Aorta (tissue), 5 donors: ENCODE data around the gene CENPC. TPM values are rescaled to one million over a fixed set of nuclear protein-coding genes. Genes with fewer than 3 reads are reported as not detected.
"Not testable (repeated sequence)": the region's sequence is repeated elsewhere in the genome, so short reads cannot be mapped to it uniquely, and the experiment has no call there.

ENCODE experiments used
- ATAC-seq: fragments of 200-7000 bp; cut with Tn5 transposase; one replicate; pipeline ENCODE4 v1.9.1; 2022; ENCODE audit warnings: moderate library complexity; ENCODE audit not compliant: low FRiP score
- DNase-seq, 2 donors: peaks; one replicate each; pipeline ENCODE4 v3.0.0-alpha.2; 2020
- H3K27ac ChIP-seq, 2 donors: one replicate each; pipeline ENCODE4 v1.5.1; 2013; ENCODE audit warnings: low read length in 2 of 2, mild to moderate bottlenecking in 2 of 2, moderate library complexity in 2 of 2, control low read depth in 1 of 2, inconsistent platforms in 1 of 2, low read depth in 1 of 2
- H3K27me3 ChIP-seq, 2 donors: one replicate each; pipeline ENCODE4 v1.6.1; 2013; ENCODE audit warnings: control low read depth in 1 of 2, low read length in 1 of 2, mild to moderate bottlenecking in 1 of 2, moderate library complexity in 1 of 2; ENCODE audit not compliant: insufficient read depth in 2 of 2, control insufficient read depth in 1 of 2
- H3K36me3 ChIP-seq, 2 donors: one replicate each; pipeline ENCODE4 v1.6.1; 2013; ENCODE audit warnings: control low read depth in 1 of 2, low read length in 1 of 2, mild to moderate bottlenecking in 1 of 2; ENCODE audit not compliant: insufficient read depth in 2 of 2, control insufficient read depth in 1 of 2
- H3K4me1 ChIP-seq, 2 donors: one replicate each; pipeline ENCODE4 v1.6.1; 2013; ENCODE audit warnings: low read length in 2 of 2, control low read depth in 1 of 2, mild to moderate bottlenecking in 1 of 2, moderate library complexity in 1 of 2; ENCODE audit not compliant: insufficient read depth in 2 of 2, control insufficient read depth in 1 of 2
- H3K4me3 ChIP-seq, 2 donors: one replicate each; pipeline ENCODE4 v1.5.1; 2013; ENCODE audit warnings: low read length in 2 of 2, control low read depth in 1 of 2, mild to moderate bottlenecking in 1 of 2
- H3K9me3 ChIP-seq: one replicate; pipeline ENCODE4 v1.6.1; 2013; ENCODE audit warnings: mild to moderate bottlenecking, low read length; ENCODE audit not compliant: control insufficient read depth
- WGBS, 2 donors: extraction: QIAGEN DNeasy Blood & Tissue Kit; methylation state at CpG; one replicate each; pipeline ENCODE4 v1.1.7; 2013; 5-methylcytosine and 5-hydroxymethylcytosine counted together
- intact Hi-C, 2 donors: fragments of 100-400 bp; cut with DNase I; formaldehyde crosslinking; loops; one replicate each; pipeline versions ENCODE4 v1.14.2 to v1.15.0; 2022
- polyA plus RNA-seq, 2 donors: library from polyadenylated mRNA; stranded (reverse); fragments of 200-250 nt; gene quantifications; one replicate each; pipeline ENCODE4 v1.2.3, GENCODE V29; 2013
- total RNA-seq, 2 donors: library from RNA; stranded (reverse); fragmentation: NEBNext Ultra II Directional; extraction: Animal tissue kit (Norgen Biotek cat#: 25700); gene quantifications; one replicate each; pipeline ENCODE4 v1.2.1, GENCODE V29; 2021
- donor health status: healthy with polysubstance abuse.
- donor health status: Bipolar disorder and iron deficiency.
- donor health status: DM: no; HTN: no; CAD: no.
- donor health status: DM: no; HTN: no; CAD: no.
- donor health status: DM: yes; HTN: yes; CAD: no.

Gene CENPC
- total and polyA plus RNA-seq, 4 donors: 3.0 to 41.6 (median 16.0) TPM

GRCh38 chr4:67542076-67542475 is 3.2 kb downstream of the CENPC start:
- H3K27ac ChIP-seq: no peak overlapping the region
- 36% methylated on average over 1 of the region's 1 CpG for WGBS, 2 donors
- no peak for ATAC-seq
- H3K27me3 ChIP-seq: no peaks in the 10 kb centered on the region
- intact Hi-C loops: no loop called here
- peaks cover 0 to 3% of the 10 kb centered on the region in 2 donors for H3K4me1 ChIP-seq
- H3K36me3 ChIP-seq: peaks cover 3% of the 10 kb centered on the region in 2 donors
- no peak for DNase-seq
- no peak overlapping the region for H3K4me3 ChIP-seq
- H3K9me3 ChIP-seq: no peaks in the 10 kb centered on the region

- no peak for DNase-seq
- no peak overlapping the region for H3K4me3 ChIP-seq
- H3K36me3 ChIP-seq: peaks cover 3% of the 10 kb centered on the region in 2 donors
- intact Hi-C loops: no loop called here
- H3K27ac ChIP-seq: no peak overlapping the region
- H3K27me3 ChIP-seq: no peaks in the 10 kb centered on the region
- WGBS, 2 donors: 91 to 93% methylated on average over 1 of the region's 1 CpG
- ATAC-seq: no peak
- peaks cover 0 to 3% of the 10 kb centered on the region in 2 donors for H3K4me1 ChIP-seq
- no peaks in the 10 kb centered on the region for H3K9me3 ChIP-seq
Observed at GRCh38 chr4:67539830-67540229, 5.5 kb downstream of the CENPC start.

GRCh38 chr4:67535280-67535840 is 9.9 kb downstream of the CENPC start:
- Histone ChIP-seq H3K27ac (no peak overlapping the region), H3K36me3 (peaks cover 6 to 7% of the 10 kb centered on the region in 2 donors), H3K4me3 (no peak overlapping the region), H3K4me1 (no peaks in the 10 kb centered on the region), H3K9me3 (no peaks in the 10 kb centered on the region), H3K27me3 (no peaks in the 10 kb centered on the region)
- intact Hi-C loops: no loop called here
- DNase-seq: no peak
- ATAC-seq: no peak
- 76 to 89% methylated on average over 2 of the region's 2 CpGs for WGBS, 2 donors

GRCh38 chr4:67533112-67533511 is 12.2 kb downstream of the CENPC start:
- intact Hi-C loops: no loop called here
- peaks cover 4 to 7% of the 10 kb centered on the region in 2 donors for H3K36me3 ChIP-seq

GRCh38 chr4:67532397-67532796 is 12.9 kb downstream of the CENPC start:
- H3K36me3 ChIP-seq, ATAC-seq, intact Hi-C loops, H3K4me1 ChIP-seq, H3K27ac ChIP-seq, H3K27me3 ChIP-seq, DNase-seq, H3K4me3 ChIP-seq, H3K9me3 ChIP-seq: not testable (repeated sequence)
- WGBS, 2 donors: 91 to 95% methylated on average over 4 of the region's 4 CpGs

More at GRCh38 chr4:67533112-67533511, 12.2 kb downstream of the CENPC start:
- Histone ChIP-seq H3K4me1 (no peaks in the 10 kb centered on the region), H3K9me3 (no peaks in the 10 kb centered on the region), H3K4me3 (no peak overlapping the region), H3K27me3 (no peaks in the 10 kb centered on the region), H3K27ac (no peak overlapping the region)
- ATAC-seq (no peak), DNase-seq (no peak)
- 97 to 100% methylated on average over 3 of the region's 3 CpGs for WGBS, 2 donors

GRCh38 chr4:67531379-67531962 is 13.8 kb downstream of the CENPC start:
- ATAC-seq: no peak
- Histone ChIP-seq H3K4me3 (no peak overlapping the region), H3K27me3 (no peaks in the 10 kb centered on the region), H3K4me1 (no peaks in the 10 kb centered on the region), H3K36me3 (peaks cover 4 to 5% of the 10 kb centered on the region in 2 donors), H3K27ac (no peak overlapping the region), H3K9me3 (no peaks in the 10 kb centered on the region)
- intact Hi-C loops: no loop called here
- DNase-seq: no peak
- WGBS, 2 donors: 73 to 84% methylated on average over 4 of the region's 4 CpGs

- H3K4me1 ChIP-seq, DNase-seq, H3K36me3 ChIP-seq, H3K27ac ChIP-seq, intact Hi-C loops, H3K9me3 ChIP-seq, H3K27me3 ChIP-seq, H3K4me3 ChIP-seq, ATAC-seq: not testable (repeated sequence)
- WGBS, 2 donors: 84 to 88% methylated on average over 3 of the region's 3 CpGs
Observed at GRCh38 chr4:67524140-67524539, 21.2 kb downstream of the CENPC start.

- Histone ChIP-seq H3K27me3 (no peaks in the 10 kb centered on the region), H3K27ac (no peak overlapping the region), H3K36me3 (no peaks in the 10 kb centered on the region), H3K4me1 (no peaks in the 10 kb centered on the region), H3K9me3 (no peaks in the 10 kb centered on the region), H3K4me3 (no peak overlapping the region)
- ATAC-seq: no peak
- no peak for DNase-seq
- WGBS, 2 donors: 92 to 94% methylated on average over 10 of the region's 10 CpGs
- intact Hi-C loops: no loop called here
Observed at GRCh38 chr4:67522851-67523671, 22.2 kb downstream of the CENPC start.
